ENCODE data around the gene SORCS1. TPM values are rescaled to one million over a fixed set of nuclear protein-coding genes. Genes with fewer than 3 reads are reported as not detected.

The SORCS1 gene
- total RNA-seq, 1 donor from 2014 or later = 1.9 TPM

DNA sequence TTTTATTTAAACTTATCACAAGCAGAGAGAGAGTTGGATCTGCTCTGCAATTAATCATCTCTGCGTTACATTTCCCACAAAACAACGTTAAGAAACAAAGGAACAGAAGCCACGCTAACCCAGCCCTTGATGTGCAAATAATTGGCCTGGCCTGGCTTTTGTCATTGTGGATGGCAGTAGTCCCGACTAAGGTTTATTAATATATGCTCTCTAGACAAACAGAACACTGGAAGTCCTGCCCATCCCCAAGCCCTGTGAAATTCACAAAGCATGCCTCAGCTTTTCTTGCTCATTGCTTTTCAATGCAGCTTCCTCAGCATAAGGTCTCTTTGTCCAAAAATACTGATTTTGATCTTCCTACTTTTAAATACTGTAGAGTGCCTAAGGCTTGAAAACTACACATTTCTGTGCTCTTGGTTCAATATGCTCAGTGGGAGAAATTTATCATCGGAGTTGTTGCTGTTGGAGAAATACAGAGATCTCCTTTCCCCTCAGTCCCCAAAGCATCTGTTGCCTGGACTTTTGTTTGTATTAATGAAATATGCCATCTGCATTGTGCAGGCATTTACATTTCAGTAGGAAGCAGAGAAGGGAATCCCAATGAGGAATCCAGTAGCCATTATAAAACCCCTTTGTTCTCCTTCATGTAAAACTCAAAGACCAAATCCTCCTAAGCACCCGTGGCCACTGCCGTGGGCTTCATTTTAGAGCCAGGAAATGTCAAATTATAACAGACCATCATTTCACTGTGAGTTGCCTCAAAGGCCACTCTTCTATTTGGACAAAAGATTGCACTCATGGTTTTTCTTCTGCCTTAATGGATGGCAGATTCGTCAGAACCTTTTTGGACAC is 61.1 kb downstream of the SORCS1 start:
- DNase-seq = no peak

DNA sequence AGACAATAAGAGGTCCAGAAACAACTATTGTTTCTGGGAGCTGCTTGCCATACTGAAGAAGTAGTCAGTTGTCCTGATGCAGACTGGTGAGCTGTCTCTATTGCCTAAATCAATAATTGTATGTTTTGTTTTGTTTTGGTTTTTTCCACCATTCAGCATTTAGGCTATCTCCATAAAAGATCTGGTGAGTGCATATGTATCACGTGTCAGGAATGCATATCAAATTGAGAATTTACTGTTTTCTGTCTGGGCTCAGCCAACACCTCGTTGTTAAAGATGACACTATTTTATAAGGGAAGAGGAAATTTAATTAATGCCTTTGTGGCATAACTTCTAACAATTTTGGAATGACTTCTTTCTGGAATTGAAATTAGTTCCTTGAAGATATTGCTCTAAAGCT is 66.2 kb downstream of the SORCS1 start:
- no peak for DNase-seq

- DNase-seq = no peak
Observed at GRCh38 chr10:107094824-107095522, 69.5 kb downstream of the SORCS1 start.

DNA sequence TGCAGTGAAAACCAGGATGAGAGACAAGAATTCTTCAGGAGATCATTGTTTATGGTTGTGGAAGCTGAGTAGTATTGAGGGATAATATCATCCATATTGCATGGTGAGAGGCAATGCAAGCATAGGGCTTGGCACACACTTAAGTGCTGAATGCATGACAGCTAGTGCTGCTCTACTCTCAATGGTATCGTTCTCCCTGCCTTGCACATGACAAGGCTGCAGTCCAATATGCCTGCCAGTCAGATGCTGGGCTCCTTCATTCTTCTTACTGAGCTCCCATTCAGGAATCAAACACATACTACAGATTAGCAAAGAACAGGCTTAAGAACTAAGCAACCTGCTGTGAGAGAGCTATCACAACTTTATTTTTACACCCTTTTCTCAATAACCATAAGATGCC is 72.2 kb downstream of the SORCS1 start:
- DNase-seq = no peak

- DNase-seq = no peak
Observed at GRCh38 chr10:107091126-107091525, 73.4 kb downstream of the SORCS1 start.

- no peak for DNase-seq
Observed at GRCh38 chr10:107085665-107086525, 78.6 kb downstream of the SORCS1 start.

DNA sequence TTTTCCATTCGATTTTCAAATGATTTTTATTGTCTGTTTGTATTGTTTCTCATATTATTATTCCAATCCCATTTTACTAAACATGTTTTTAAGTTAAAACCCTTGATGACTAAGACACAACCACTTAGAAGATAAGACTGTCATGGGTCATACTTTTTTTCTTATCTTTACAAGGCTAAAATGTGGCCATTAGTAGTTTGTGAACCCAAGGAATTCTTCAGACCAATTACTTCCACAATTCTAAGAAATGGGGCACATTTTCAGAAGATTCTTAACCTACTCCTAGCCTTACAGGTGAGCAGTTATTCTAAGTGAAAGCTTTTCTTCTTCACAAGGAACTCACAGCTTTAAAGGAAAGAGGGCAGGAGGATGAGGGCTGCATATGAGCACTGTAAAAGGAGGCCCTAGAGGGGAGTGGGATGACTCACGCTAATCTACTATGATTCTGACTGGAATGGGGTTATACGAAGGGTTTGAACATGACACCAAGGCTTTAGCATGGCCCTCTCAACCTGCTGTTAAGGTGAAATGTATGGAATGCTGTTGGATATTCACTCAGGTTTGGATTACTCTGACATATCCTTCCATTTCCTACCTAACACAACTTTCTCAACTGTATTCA is 81.0 kb downstream of the SORCS1 start:
- no peak for DNase-seq

- DNase-seq = no peak
Observed at GRCh38 chr10:107081644-107082043, 82.9 kb downstream of the SORCS1 start.

DNA sequence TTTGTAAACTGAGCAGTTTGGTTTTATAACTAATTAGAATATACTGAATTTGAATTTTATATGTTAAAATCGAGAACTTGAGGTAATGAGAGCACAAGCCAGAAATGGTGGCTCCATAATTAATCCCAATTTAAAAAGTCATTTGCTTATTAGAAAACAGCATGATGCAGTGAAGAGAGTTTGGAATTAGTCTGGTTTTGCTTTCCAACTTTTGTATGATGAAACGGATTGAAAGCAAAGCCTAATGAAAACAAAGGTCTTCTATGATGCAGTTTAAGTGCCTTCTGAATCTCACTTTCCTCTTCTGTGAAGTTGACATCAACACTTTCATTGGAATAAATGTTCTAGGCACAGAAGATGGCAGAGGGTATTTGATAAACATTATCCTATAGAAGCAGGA is 89.4 kb downstream of the SORCS1 start:
- no peak for DNase-seq

- DNase-seq = no peak
Observed at GRCh38 chr10:107072786-107073185, 91.7 kb downstream of the SORCS1 start.

GRCh38 chr10:107072028-107072427 is 92.5 kb downstream of the SORCS1 start:
- no peak for DNase-seq

DNA sequence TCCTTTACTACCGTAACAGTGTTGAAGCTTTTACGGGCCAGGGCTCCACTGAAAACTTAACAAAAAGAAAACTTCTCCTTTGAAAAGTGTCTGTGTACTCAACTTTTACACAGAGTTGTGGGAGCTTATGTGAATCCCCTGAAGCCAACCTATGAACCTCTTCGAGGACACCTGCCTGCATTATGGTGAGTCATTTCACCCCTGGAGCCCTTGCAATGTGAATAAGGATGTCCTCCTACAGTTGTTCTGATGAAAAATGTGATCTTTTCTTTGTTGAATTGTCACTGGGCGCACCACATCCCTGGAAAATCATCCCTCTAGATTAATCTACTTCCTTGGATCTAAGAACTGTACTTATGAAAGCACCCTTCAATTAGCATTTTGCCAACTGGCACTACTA is 93.2 kb downstream of the SORCS1 start:
- no peak for DNase-seq

GRCh38 chr10:107067843-107068242 is 96.7 kb downstream of the SORCS1 start:
- no peak for DNase-seq

- no peak for DNase-seq
Observed at GRCh38 chr10:107064075-107064474, 100.4 kb downstream of the SORCS1 start.

GRCh38 chr10:107059872-107060271 is 104.6 kb downstream of the SORCS1 start:
- DNase-seq = no peak

GRCh38 chr10:107059068-107059804 is 105.3 kb downstream of the SORCS1 start:
- DNase-seq = no peak

- DNase-seq = no peak
Observed at GRCh38 chr10:107058331-107058730, 106.2 kb downstream of the SORCS1 start.

- DNase-seq = no peak
Observed at GRCh38 chr10:107056182-107056581, 108.3 kb downstream of the SORCS1 start.

GRCh38 chr10:107054469-107055156 is 109.9 kb downstream of the SORCS1 start:
- no peak for DNase-seq

- DNase-seq = no peak
Observed at GRCh38 chr10:107051769-107052168, 112.7 kb downstream of the SORCS1 start.

- DNase-seq = no peak
Observed at GRCh38 chr10:107043461-107043860, 121.0 kb downstream of the SORCS1 start.

Measured in skin of body (tissue), 2 donors.